Liver (tissue), 9 donors: ENCODE results near the gene DNAAF5. TPM values are rescaled to one million over a fixed set of nuclear protein-coding genes. Genes with fewer than 3 reads are reported as not detected.

ENCODE experiments used
- DNase-seq: peaks from one replicate; pipeline ENCODE4 v3.0.0-alpha.2; 2017; ENCODE audit warnings: low spot score
- H3K27ac ChIP-seq, 2 donors: one replicate each; pipeline ENCODE4 v1.7.0; 2013; ENCODE audit warnings: inconsistent platforms in 2 of 2, low read length in 2 of 2, control low read depth in 1 of 2, low read depth in 1 of 2, mild to moderate bottlenecking in 1 of 2
- H3K27me3 ChIP-seq, 4 donors: one replicate each; pipeline versions ENCODE4 v1.6.1 to v1.7.0; 2013; ENCODE audit warnings: low read length in 3 of 4, inconsistent platforms in 1 of 4, mild to moderate bottlenecking in 1 of 4, moderate library complexity in 1 of 4; ENCODE audit not compliant: control insufficient read depth in 4 of 4, insufficient read depth in 4 of 4
- H3K36me3 ChIP-seq, 4 donors: one replicate each; pipeline versions ENCODE4 v1.6.1 to v1.7.0; 2013; ENCODE audit warnings: low read length in 3 of 4, mild to moderate bottlenecking in 3 of 4, low read depth in 1 of 4, moderate library complexity in 1 of 4; ENCODE audit not compliant: control insufficient read depth in 4 of 4, insufficient read depth in 3 of 4
- H3K4me1 ChIP-seq, 4 donors: one replicate each; pipeline versions ENCODE4 v1.6.1 to v1.7.0; 2013; ENCODE audit warnings: low read length in 3 of 4, mild to moderate bottlenecking in 3 of 4, moderate library complexity in 1 of 4; ENCODE audit not compliant: control insufficient read depth in 4 of 4, insufficient read depth in 4 of 4
- H3K4me3 ChIP-seq, 3 donors: one replicate each; pipeline versions ENCODE4 v1.6.1 to v1.7.0; 2013; ENCODE audit warnings: low read length in 3 of 3, control low read depth in 1 of 3, low read depth in 1 of 3, mild to moderate bottlenecking in 1 of 3
- H3K9ac ChIP-seq, 2 donors: one replicate each; pipeline ENCODE4 v1.7.0; 2013; ENCODE audit warnings: low read length in 2 of 2, mild to moderate bottlenecking in 2 of 2, moderate library complexity in 2 of 2, control low read depth in 1 of 2, low read depth in 1 of 2
- H3K9me3 ChIP-seq, 4 donors: one replicate each; pipeline versions ENCODE4 v1.6.1 to v1.7.0; 2013; ENCODE audit warnings: low read length in 3 of 4; ENCODE audit not compliant: control insufficient read depth in 4 of 4
- ATF3 ChIP-seq: IDR thresholded peaks from 2 replicates; pipeline ENCODE4 v1.6.1; 2016; ENCODE audit warnings: antibody characterized with exemption
- EGR1 ChIP-seq, 2 donors: IDR thresholded peaks; 2 replicates each; pipeline ENCODE4 v1.6.1; 2016 to 2018; ENCODE audit warnings: antibody characterized with exemption in 2 of 2, low read depth in 2 of 2
- FOXA1 ChIP-seq: IDR thresholded peaks from 2 replicates; pipeline ENCODE4 v1.6.1; 2016; ENCODE audit warnings: antibody characterized with exemption
- FOXA2 ChIP-seq: IDR thresholded peaks from 2 replicates; pipeline ENCODE4 v1.6.1; 2016; ENCODE audit warnings: antibody characterized with exemption
- GABPA ChIP-seq, 2 donors: IDR thresholded peaks in 1 of 2; conservative IDR thresholded peaks in 1 of 2; 2 replicates each; pipeline ENCODE4 v1.6.1; 2016; ENCODE audit warnings: antibody characterized with exemption in 2 of 2, mild to moderate bottlenecking in 1 of 2, moderate library complexity in 1 of 2
- HNF4A ChIP-seq, 2 donors: conservative IDR thresholded peaks; 2 replicates each; pipeline ENCODE4 v1.6.1; 2016; ENCODE audit warnings: antibody characterized with exemption in 2 of 2, mild to moderate bottlenecking in 2 of 2
- HNF4G ChIP-seq: IDR thresholded peaks from 2 replicates; pipeline ENCODE4 v1.6.1; 2016; ENCODE audit warnings: antibody characterized with exemption
- JUND ChIP-seq, 2 donors: IDR thresholded peaks; 2 replicates each; pipeline ENCODE4 v1.6.1; 2016; ENCODE audit warnings: antibody characterized with exemption in 2 of 2
- MAX ChIP-seq: IDR thresholded peaks from 2 replicates; pipeline ENCODE4 v1.6.1; 2016; ENCODE audit warnings: antibody characterized with exemption
- NR2F2 ChIP-seq: IDR thresholded peaks from 2 replicates; pipeline ENCODE4 v1.6.1; 2016; ENCODE audit warnings: antibody characterized with exemption
- RAD21 ChIP-seq, 2 donors: IDR thresholded peaks; 2 replicates each; pipeline ENCODE4 v1.6.1; 2016; ENCODE audit warnings: antibody characterized with exemption in 2 of 2, mild to moderate bottlenecking in 2 of 2
- REST ChIP-seq: IDR thresholded peaks from 2 replicates; pipeline ENCODE4 v1.6.1; 2016; ENCODE audit warnings: antibody characterized with exemption, mild to moderate bottlenecking
- RXRA ChIP-seq, 2 donors: IDR thresholded peaks; 2 replicates each; pipeline ENCODE4 v1.6.1; 2017 to 2018; ENCODE audit warnings: antibody characterized with exemption in 2 of 2, mild to moderate bottlenecking in 1 of 2
- SP1 ChIP-seq: IDR thresholded peaks from 2 replicates; pipeline ENCODE4 v1.6.1; 2018; ENCODE audit warnings: antibody characterized with exemption, mild to moderate bottlenecking
- TAF1 ChIP-seq: conservative IDR thresholded peaks from 2 replicates; pipeline ENCODE4 v1.6.1; 2016; ENCODE audit warnings: antibody characterized with exemption, mild to moderate bottlenecking
- YY1 ChIP-seq: IDR thresholded peaks from 2 replicates; pipeline ENCODE4 v1.6.1; 2016; ENCODE audit warnings: antibody characterized with exemption, mild to moderate bottlenecking
- ZBTB33 ChIP-seq: IDR thresholded peaks from 2 replicates; pipeline ENCODE4 v1.6.1; 2016; ENCODE audit warnings: antibody characterized with exemption
- WGBS: extraction: QIAGEN DNeasy Blood & Tissue Kit; methylation state at CpG from one replicate; pipeline ENCODE4 v1.1.7; 2013; 5-methylcytosine and 5-hydroxymethylcytosine counted together
- polyA plus RNA-seq, 2 donors: library from polyadenylated mRNA; stranded (reverse) in 1 of 2; unstranded in 1 of 2; fragments of 200-250 nt in 1 of 2; fragments of >200 nt in 1 of 2; fragmentation: Nextera tagmentation in 1 of 2; extraction: Ambion mirVana in 1 of 2; gene quantifications; one replicate each; pipeline versions ENCODE4 v1.2.1 to v1.2.3, GENCODE V29; 2013 to 2015
- total RNA-seq, 2 donors: library from RNA; depleted of rRNA; stranded (reverse); fragments of >200 nt; gene quantifications; one replicate each; pipeline ENCODE4 v1.2.3, GENCODE V29; 2014
- TF ChIP-seq, protein P1 (sequence below): fragments of 150-350 bp; IDR thresholded peaks from 2 replicates; pipeline ENCODE4 v1.5.1; 2017; ENCODE audit warnings: improper control_type of control experiment, low read depth, low read length; ENCODE audit not compliant: missing input control
- donor health status: healthy.
- donor health status: healthy.
- donor health status: healthy.
- donor health status: healthy.
- donor health status: healthy.

DNAAF5 gene
- total and polyA plus RNA-seq, 4 donors, result 3.1 to 11.1 (median 9.5) TPM

DNA sequence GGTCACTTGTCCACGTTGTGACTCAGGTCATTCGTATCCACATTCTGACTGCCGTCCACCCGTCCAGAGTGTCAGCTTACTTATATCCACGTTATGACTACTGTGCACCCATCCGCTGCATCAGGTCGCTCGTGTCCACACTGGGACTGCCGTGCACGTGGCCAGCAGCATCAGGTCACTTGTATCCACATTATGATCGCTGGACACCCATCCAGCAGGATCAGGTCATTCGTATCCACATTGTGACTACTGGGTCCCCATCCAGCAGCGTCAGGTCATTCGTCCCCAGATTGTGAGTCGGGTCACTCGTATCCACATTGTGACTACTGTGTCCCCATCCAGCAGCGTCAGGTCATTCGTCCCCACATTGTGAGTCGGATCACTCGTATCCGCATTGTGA is 58.5 kb downstream of the DNAAF5 start:
- no peak for DNase-seq
- Histone ChIP-seq H3K9ac (no peak overlapping the region), H3K27ac (no peak overlapping the region), H3K9me3 (no peaks in the 10 kb centered on the region), H3K27me3 (no peaks in the 10 kb centered on the region), H3K4me3 (no peak overlapping the region), H3K36me3 (peaks cover 2 to 17% (median 10%) of the 10 kb centered on the region in 4 donors), H3K4me1 (no peaks in the 10 kb centered on the region)
- TF ChIP-seq RXRA (IDR thresholded peaks at IDR 0.05) (no peak), TAF1 (no peak), EGR1 (IDR thresholded peaks at IDR 0.05; ENCODE audit: low read depth in 2 of 2) (no peak), MAX (no peak), NR2F2 (no peak), SP1 (no peak), HNF4A (conservative IDR thresholded peaks at IDR 0.05) (no peak), RAD21 (IDR thresholded peaks at IDR 0.05) (no peak), REST (no peak), YY1 (no peak), ATF3 (no peak), HNF4G (no peak), FOXA1 (no peak), JUND (IDR thresholded peaks at IDR 0.05) (no peak), ZBTB33 (no peak), GABPA (IDR thresholded peaks at IDR 0.05 in 1 of 2, conservative IDR thresholded peaks at IDR 0.05 in 1 of 2) (no peak), FOXA2 (no peak)
- TF ChIP-seq, protein P1, sequence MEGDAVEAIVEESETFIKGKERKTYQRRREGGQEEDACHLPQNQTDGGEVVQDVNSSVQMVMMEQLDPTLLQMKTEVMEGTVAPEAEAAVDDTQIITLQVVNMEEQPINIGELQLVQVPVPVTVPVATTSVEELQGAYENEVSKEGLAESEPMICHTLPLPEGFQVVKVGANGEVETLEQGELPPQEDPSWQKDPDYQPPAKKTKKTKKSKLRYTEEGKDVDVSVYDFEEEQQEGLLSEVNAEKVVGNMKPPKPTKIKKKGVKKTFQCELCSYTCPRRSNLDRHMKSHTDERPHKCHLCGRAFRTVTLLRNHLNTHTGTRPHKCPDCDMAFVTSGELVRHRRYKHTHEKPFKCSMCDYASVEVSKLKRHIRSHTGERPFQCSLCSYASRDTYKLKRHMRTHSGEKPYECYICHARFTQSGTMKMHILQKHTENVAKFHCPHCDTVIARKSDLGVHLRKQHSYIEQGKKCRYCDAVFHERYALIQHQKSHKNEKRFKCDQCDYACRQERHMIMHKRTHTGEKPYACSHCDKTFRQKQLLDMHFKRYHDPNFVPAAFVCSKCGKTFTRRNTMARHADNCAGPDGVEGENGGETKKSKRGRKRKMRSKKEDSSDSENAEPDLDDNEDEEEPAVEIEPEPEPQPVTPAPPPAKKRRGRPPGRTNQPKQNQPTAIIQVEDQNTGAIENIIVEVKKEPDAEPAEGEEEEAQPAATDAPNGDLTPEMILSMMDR, result no peak
- 97% methylated on average over 21 of the region's 21 CpGs for WGBS
